ENCODE data around the gene DAB2IP.

Gene DAB2IP

DNA sequence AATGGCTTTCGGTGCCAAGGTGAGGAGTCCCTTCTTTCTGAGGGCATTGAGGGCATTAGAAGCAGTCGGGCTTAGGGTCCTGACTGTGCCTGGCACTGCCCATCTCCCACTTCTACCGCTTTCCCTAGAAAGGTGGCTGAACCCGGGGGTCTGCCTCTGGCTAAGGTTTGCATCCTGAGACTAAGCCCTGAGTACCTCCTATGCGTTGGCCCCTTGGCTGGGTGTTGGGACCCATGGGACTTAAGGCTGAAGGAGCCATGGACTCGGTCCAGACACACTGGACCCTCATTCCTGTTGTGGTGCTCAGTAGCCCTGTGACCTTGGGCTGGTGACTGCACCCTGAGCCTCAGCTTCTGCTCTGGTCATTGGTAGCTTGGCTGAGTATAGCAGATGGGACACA lies 23.9 kb downstream of the DAB2IP start:
- intact Hi-C loops (cut with DNase I) = no loop called here
- no peak for DNase-seq

DNA sequence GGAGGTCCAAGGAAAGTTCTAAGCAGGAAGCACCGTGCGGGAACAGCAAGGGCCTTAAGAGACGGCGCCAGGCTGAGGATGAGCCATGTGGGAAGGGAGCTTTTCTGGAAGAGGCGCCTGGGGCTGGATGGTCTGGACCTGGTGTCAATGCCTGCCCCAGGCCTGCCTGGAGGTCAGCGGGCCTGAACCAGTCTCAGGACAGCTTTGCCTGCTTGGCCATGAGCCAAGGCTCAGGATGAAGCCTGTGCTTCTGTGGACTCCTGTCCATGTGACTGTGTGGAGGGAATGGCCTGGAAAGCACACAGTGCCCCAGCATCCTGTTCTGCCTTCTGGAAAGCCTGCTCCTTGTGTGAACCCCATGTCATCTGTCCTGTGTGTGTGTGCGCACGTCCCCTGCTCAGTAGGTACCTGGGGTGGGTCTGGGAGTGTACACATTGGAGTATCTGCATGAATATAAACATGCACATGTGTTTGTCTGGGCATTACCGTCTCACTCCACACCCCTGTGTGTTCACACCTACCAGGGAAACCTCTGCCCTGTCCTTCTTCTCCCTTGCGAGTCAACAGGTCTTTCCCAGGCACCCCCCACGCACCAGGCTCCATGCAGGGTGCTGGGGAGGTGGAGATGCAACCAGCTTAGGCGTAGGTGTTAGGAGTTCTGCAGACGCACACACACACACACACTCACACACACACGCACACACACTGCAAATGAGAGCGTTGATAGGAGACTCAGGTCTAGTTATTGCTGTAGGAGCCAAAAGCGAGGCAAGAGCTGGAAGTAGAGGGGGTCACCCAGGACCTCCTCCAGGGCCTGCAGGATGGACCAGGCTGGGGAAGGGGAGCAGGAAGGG lies 24.8 kb downstream of the DAB2IP start:
- DNase-seq = peak; percentile 37 to 92 (median 72)
- intact Hi-C loops (cut with DNase I) = no loop called here

DNA sequence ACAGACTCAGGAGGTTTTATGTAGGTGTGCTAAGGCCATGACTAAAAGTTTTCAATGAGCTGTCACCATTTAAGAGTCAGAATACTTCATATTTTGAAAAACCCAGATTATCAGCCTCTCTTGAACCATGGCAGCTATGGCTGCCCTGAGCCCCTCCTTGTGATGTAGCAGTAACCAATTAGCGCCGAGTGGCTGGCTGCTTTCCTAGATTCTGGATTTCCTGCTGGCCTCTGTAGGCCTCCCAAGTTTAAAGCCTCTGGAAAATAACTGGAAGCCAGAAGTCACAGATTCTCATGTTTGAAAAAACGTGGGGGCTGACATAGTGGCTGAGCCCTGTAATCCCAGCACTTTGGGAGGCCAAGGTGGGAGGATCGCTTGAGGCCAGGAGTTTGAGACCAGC lies 25.5 kb downstream of the DAB2IP start:
- intact Hi-C loops (cut with DNase I) = no loop called here
- DNase-seq = no peak

DNA sequence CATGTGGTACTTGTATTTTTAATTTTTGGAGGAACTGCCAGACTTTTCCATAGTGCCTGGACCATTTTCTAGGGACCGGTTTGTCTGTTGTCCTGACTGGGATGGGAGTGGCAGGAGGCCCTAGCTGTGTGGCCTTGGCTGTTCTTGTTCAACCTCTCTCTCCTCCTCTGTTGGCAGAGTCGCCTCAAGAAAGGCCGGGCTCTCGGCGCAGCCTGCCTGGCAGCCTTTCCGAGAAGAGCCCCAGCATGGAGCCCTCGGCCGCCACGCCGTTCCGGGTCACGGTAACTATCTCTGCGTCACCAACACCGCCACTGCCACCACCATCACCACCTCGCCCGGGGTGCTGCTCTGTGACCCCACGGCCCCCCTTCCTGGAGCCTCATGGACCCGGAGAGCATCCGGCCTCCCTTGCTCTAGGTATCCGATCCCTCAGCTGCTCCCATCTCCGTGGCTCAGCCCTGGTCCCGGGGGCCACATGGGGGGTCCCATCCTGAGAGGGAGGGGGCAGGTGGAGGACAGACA lies 27.1 kb downstream of the DAB2IP start:
- no peak for DNase-seq
- intact Hi-C loops (cut with DNase I) = no loop called here

DNA sequence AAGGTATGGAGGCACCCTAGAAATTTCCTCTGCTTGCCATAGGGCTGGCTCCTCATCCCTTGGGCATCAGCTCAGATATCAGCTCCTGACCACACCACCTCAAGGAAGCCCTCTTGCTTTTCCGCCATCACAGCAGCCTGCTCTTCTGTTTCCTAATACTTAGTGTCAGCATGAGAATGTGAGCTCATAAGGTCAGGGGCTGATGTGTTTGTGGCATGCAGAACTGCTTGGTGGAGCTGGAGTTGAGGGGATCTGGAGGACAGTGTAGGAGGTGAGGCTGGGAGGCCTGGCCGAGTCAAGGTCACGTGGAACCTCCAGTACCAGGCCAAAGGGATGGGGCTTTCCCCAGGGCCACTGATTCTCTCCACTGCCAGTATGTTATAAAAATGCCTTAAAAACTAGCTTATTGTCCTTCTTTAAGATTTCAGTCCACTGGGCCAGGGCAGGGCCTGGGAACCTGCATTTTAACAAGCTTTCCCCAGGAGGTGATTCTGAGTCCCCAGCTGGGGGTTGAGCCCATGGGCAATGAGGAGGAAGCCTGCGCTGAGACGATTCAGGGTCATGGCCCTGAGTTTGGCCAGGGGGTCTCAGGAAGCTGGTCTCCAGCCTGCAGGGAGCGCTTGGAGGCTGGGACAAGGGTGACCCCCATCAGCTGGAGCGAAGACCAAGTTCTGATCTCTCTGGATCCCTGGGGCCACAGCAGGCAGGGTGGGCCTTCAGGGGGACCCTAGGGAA lies 28.6 kb downstream of the DAB2IP start:
- peak in 1 of 42 donors; percentile 1 for DNase-seq
- intact Hi-C loops (cut with DNase I) = loop anchor here (10.0 kb wide), 1 partner anchor 135 kb away; no protein-coding TSS in a partner anchor

DNA sequence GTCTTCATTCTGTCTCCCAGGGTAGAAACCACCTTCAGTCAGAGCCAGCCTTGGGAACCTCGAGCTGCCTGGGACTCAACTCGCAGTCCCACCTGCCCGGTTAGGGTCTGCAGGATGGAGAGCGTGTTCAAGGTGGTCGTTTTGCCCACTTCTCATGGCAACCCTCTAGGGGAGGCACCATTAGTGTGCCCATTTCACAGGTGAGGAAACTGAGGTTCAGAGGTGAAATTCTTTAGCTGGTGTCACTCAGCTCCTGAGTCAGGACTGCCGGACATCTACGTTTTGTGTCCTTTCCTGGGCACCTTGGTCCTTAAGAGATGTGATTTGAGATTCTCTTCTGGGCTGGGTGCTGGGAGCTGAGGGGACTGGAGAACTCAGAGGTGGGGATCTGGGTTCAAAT lies 30.0 kb downstream of the DAB2IP start:
- no peak for DNase-seq
- intact Hi-C loops (cut with DNase I) = loop anchor here (10.0 kb wide), 1 partner anchor 137 kb away; no protein-coding TSS in a partner anchor

DNA sequence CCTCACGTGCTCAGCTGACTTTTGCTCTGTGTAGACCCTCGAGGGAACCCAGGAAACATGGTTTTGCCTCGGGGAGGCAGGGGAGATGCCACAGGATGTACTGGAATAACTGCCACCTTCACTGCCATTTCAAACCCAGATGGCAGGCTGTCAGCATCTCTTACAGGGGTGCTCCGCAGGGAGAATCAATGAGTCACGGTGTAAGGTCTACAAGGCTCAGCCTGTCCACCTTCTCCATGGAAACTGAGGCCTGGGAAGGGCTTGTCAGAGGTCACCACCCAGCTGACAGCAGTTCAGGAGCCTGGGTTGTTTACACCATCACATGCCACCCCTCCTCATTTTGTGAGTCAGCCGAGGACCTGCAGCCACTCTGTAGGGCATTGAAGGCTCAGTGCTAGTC lies 30.8 kb downstream of the DAB2IP start:
- intact Hi-C loops (cut with DNase I) = loop anchor here (10.0 kb wide), 1 partner anchor 137 kb away; no protein-coding TSS in a partner anchor

DNA sequence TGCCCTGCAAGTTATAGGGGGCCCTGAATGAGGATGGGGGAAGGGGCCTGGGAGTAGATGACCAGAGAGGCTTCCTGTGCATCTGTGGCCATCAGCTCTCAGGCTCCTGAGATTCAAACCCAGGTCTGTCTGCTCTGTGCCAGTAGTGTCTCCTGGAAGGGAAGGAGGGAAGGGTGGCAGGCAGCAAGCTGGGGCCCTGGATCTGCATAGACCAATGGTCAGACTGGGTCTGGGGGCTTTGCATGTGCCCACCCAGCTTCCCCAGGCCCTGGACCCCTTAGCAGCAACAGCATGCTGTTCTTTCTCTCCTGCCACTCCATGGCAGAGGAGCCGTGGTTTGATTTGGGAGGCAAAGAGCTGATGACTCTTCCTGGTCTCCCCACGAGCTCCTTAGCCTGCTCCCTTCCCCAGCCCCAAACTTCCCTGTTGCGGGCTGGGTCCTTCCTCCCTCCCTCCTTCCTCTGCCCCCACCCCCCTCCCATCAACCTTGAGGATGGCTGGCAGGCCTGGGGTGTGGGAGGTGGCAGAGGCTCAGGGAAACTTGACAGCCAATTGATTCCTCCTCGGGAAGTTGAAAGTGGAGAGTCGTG lies 31.6 kb downstream of the DAB2IP start:
- DNase-seq = peak in 1 of 42 donors; percentile 3
- intact Hi-C loops (cut with DNase I) = loop anchor here (10.0 kb wide), 1 partner anchor 138 kb away; no protein-coding TSS in a partner anchor

More for the DNA sequence above, 30.8 kb downstream of the DAB2IP start:
- DNase-seq = peak in 1 of 42 donors; percentile 16

DNA sequence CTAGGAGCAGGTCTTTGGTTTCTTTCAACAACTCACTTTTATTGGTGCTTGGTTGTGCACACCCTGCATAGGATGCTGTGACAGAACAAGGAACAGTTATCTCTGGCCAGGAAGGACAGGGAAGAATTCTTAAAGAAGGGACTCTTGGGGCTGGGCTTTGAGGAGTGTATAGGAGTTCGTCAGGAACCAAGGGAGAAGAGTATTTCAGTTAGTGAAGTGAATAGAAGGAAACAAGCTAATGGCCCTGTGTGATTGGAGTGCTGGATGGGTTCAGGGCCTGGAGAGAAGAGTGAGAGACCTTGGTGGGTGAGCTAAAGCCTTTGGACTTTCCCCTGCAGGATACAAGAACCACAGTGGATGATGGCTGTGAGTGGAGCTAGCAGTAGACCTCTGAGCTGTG lies 32.2 kb downstream of the DAB2IP start:
- intact Hi-C loops (cut with DNase I) = loop anchor here (10.0 kb wide), 1 partner anchor 139 kb away; no protein-coding TSS in a partner anchor

DNA sequence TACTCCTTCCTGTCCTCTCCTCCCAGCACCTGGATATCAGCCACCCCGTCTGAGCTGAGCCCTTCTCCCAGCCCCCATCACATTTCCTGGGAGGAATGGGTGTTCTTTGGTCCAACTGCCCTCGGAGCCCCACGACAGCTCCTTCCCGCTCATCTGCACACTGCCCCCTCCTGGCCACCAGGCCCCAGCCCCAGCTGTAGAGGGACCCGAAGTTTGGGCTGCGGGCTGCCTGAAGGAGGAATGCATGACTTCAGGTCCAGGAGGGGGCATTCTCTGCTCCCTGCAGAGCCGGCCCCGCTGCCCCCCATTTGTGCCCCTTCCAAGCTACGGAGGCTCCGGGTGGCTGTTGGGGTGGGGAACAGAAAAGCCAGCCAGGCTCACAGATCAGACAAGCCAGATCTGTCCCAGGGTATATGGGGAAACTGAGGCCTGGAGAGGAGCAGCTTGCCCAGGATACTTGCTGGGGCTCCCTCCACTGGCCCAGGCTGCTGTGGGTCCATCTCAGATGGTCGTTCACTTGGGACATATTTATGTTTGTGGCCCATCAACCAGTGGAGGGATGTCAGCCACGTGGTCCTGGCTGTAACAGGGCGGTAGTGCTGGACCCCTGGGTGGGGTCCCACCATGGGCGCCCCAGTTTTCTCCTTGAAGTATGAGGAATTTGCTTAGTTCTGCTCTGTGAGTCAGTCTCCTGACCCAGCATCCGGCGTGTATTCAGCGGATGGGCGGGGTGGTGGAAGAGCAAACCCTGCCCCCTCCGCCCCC lies 33.1 kb downstream of the DAB2IP start:
- intact Hi-C loops (cut with DNase I) = loop anchor here (10.0 kb wide), 1 partner anchor 140 kb away; no protein-coding TSS in a partner anchor
- peak in 29 of 42 donors; percentile 33 to 85 (median 56) for DNase-seq

More for the DNA sequence above, 32.2 kb downstream of the DAB2IP start:
- no peak for DNase-seq

DNA sequence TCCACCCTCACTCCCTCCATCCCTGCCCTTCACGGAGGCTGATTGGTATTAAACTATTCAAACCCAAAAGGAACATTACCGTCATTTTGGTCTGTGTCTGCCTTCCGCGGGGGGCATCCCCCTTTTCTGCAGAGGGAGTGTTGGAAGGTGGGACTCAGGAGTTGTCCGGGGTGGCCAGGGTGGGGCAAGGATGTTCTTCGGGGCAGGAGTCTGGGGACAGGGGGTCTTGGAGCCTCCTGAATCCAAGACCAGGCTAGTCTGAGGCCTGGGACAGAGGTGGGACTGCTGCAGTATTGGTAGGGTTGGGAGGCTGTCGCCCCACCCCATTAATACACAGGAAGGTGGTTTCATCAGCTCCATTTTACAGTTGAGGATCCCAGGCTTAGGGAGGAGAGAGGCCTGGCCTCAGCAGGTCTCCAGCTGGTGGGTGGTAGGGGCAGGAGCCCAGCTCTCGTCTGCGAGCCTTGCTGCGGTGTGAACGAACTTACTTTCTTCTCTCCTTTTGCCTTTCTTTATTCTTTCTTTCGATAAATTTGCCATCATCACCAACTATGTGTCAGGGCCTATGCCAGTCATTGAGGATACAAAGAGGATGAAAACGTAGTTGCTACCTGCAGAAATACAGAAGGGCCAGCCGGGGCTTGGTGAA lies 33.8 kb downstream of the DAB2IP start:
- intact Hi-C loops (cut with DNase I) = loop anchor here (10.0 kb wide), 1 partner anchor 140 kb away; no protein-coding TSS in a partner anchor
- DNase-seq = peak in 1 of 42 donors; percentile 7

DNA sequence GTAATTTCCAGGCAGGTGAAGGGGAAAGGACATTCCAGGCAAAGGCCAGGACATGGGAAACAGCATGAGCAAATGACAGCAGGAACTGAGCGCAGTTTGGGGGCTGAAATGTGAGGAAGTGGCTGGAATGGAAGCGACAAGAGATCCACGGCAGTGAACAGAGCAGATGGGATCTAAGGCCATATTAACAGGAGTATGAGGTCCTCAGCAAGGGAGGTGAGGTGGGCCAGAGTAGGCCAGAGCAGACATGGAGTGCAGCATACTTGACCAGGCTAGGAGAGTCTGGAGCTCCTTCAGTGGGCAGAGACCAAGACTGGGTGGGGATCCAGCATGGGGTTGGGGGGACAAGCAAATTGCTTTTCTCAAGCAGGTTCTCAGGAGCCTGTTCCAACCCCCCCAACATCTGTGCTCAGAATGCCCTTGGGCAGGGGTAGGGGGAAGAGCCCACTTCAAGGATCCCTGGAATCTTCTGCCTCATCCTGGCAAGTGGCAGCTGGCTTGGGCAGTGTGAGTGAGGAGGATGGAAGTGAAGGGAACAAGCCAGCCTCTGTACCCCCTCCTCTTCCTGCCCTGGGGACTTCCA lies 34.5 kb downstream of the DAB2IP start:
- intact Hi-C loops (cut with DNase I) = loop anchor here (2.0 to 10.0 kb wide), 2 partner anchors 141 to 307 kb away; no protein-coding TSS in a partner anchor
- peak in 1 of 42 donors; percentile 18 for DNase-seq

DNA sequence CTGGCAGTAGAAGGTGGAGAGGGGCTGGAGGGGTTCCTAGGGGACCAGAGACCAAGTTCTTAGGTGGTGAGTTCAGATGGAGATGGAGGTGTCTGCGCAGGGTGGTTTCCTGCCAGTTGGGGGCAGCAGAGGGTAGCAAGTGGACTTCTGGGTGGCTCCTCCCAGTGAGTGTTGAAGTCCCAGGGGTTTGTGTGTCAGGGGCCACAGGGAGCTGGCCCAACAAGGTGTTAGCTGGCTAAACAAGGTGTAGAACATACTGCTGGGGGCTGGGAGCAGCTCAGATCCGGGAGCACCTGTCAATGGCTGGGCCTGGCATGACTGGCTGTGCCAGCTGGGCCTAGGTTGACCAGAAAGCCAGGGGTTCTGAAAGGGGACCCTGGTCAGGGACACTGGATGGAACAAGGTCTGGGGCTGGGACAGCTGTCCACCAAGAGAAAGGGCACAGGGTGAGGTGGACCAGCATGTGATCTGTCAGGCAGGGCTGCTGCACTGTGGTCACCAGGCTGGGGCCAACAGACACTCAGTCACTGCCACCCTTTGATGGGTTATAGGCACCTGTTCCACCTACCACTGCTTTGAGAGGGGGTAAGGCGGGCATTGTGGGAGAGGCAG lies 35.6 kb downstream of the DAB2IP start:
- DNase-seq = peak in 41 of 42 donors; percentile 72 to 94 (median 86)

DNA sequence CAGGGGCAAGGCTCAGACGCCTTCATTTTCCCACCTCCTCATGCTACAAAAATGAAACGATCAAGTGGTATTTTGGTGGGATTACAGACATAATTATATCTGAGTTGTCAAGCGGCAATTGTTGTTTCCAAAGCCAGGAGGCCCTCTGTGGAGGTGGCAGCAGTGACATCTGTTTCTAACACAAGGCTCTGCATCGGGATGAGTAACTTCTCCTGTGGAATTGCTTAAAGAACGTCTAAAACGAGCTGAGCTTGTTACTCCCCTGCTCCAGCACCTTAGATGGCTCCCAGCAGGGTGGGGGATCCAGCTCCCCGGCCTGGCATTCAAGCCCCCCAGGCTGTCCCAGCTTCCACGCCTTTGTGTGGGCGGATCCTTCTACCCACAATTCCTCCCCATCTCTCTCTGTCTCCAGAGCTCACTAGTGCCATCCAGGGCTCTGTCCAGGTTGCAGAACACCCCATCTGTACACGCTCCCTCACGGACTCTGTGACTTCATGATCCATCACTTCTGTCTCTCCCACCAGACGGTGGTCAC lies 36.8 kb downstream of the DAB2IP start:
- DNase-seq = peak in 2 of 42 donors; percentile 19 to 36
- intact Hi-C loops (cut with DNase I) = loop anchor here (10.0 kb wide), 1 partner anchor 143 kb away; no protein-coding TSS in a partner anchor

More for the DNA sequence above, 35.6 kb downstream of the DAB2IP start:
- intact Hi-C loops (cut with DNase I) = loop anchor here (2.0 to 10.0 kb wide), 2 partner anchors 142 to 306 kb away; no protein-coding TSS in a partner anchor

DNA sequence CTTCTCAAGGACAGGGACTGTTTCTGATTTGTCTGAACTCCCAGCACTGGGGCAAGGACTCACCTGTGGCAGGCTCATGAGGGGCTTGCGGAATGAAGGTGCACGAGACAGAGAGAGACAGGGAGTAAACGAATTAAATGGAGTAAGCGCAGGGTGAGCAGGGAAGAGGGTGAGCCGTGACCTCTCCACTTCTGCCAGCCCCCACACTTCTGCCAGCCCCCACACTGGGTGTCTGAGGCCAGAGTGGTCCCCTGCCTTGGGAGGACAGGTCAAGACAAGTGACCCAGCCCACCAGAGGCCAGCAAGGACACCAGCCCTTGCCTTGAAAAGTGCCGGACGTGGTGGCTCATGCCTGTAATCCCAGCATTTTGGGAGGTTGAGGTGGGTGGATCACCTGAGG lies 37.2 kb downstream of the DAB2IP start:
- peak in 1 of 42 donors; percentile 13 for DNase-seq
- intact Hi-C loops (cut with DNase I) = loop anchor here (10.0 kb wide), 1 partner anchor 144 kb away; no protein-coding TSS in a partner anchor

DNA sequence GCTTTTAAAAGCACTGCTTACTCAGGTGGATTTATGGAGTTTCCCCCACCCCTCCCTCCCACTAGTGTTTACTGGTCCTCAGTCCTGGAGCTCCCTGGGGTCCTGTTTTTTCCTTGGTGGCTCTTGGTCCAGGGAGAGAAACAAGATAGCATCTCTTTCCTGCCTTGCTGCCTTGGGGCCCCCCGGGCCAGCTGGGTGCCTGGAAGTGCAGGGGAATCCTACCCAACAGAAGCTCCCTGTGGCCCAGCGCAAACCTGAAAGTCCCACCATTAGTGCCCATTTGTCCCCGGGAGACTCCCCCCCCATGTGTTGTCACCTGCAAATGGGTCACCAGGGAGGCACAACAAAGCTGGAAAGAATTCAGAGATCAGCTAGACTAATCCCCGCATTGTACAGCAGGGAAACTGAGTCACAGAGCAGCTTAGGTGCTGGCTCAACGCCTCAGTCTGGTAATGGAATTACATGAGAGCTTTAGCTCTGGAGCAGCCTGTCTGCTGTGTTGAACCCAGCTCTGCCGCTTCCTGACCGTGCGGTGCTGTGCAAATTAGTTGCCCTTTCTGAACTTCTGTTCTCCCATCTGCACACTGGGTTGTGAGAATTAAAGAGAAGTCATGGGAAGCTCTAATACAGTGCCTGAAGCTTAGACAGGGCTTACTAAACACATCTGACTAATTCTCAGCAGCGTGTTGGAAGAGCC lies 38.2 kb downstream of the DAB2IP start:
- intact Hi-C loops (cut with DNase I) = loop anchor here (10.0 kb wide), 1 partner anchor 145 kb away; no protein-coding TSS in a partner anchor
- DNase-seq = no peak
